ENCODE results near the gene PRR7.
"Not testable (repeated sequence)": the region's sequence is repeated elsewhere in the genome, so short reads cannot be mapped to it uniquely, and the experiment has no call there.

Gene PRR7

GRCh38 chr5:177409043-177409801, 37.4 kb upstream of the PRR7 start, which contains the start of gene F12:
F12 (minus strand) TSS chr5:177409564; CDS start chr5:177409527, 37 bp downstream.
- peaks cover 47% of the 10 kb centered on the region for H3K27me3 ChIP-seq (replicated peaks; ENCODE audit: control insufficient read depth, insufficient read depth, low read length)

GRCh38 chr5:177410575-177410974, 36.0 kb upstream of the PRR7 start:
- Histone ChIP-seq H3K4me1 (ENCODE audit: control insufficient read depth, insufficient read depth, low read length) (no peaks in the 10 kb centered on the region), H3K36me3 (ENCODE audit: control insufficient read depth, insufficient read depth, low read length, severe bottlenecking) (no peaks in the 10 kb centered on the region), H3K9me3 (ENCODE audit: control insufficient read depth, low read length) (no peaks in the 10 kb centered on the region), H3K9ac (ENCODE audit: low read length) (no peak overlapping the region), H3K4me3 (ENCODE audit: low read length) (no peak overlapping the region), H3K27me3 (replicated peaks; ENCODE audit: control insufficient read depth, insufficient read depth, low read length) (peaks cover 48% of the 10 kb centered on the region)
- no peak for DNase-seq (ENCODE audit: low read depth)

More at GRCh38 chr5:177409043-177409801, 37.4 kb upstream of the PRR7 start, which contains the start of gene F12:
- Histone ChIP-seq H3K4me3 (ENCODE audit: low read length) (no peak within 1 kb of the TSS), H3K9me3 (ENCODE audit: control insufficient read depth, low read length) (no peaks in the 10 kb centered on the region), H3K4me1 (ENCODE audit: control insufficient read depth, insufficient read depth, low read length) (peaks cover 3% of the 10 kb centered on the region), H3K36me3 (ENCODE audit: control insufficient read depth, insufficient read depth, low read length, severe bottlenecking) (no peaks in the 10 kb centered on the region), H3K9ac (ENCODE audit: low read length) (no peak within 1 kb of the TSS)
- DNase-seq (ENCODE audit: low read depth): no peak

GRCh38 chr5:177412603-177413233, 33.9 kb upstream of the PRR7 start:
- no peak for DNase-seq (ENCODE audit: low read depth)
- Histone ChIP-seq H3K4me3 (ENCODE audit: low read length) (no peak overlapping the region), H3K9ac (ENCODE audit: low read length) (no peak overlapping the region), H3K36me3 (ENCODE audit: control insufficient read depth, insufficient read depth, low read length, severe bottlenecking) (no peaks in the 10 kb centered on the region), H3K9me3 (ENCODE audit: control insufficient read depth, low read length) (no peaks in the 10 kb centered on the region), H3K27me3 (replicated peaks; ENCODE audit: control insufficient read depth, insufficient read depth, low read length) (peaks cover 41% of the 10 kb centered on the region), H3K4me1 (ENCODE audit: control insufficient read depth, insufficient read depth, low read length) (peaks cover 6% of the 10 kb centered on the region)

GRCh38 chr5:177414481-177414880, 32.1 kb upstream of the PRR7 start:
- Histone ChIP-seq H3K9me3 (ENCODE audit: control insufficient read depth, low read length) (no peaks in the 10 kb centered on the region), H3K36me3 (ENCODE audit: control insufficient read depth, insufficient read depth, low read length, severe bottlenecking) (no peaks in the 10 kb centered on the region), H3K27me3 (replicated peaks; ENCODE audit: control insufficient read depth, insufficient read depth, low read length) (peaks cover 28% of the 10 kb centered on the region), H3K9ac (ENCODE audit: low read length) (no peak overlapping the region), H3K4me3 (ENCODE audit: low read length) (no peak overlapping the region), H3K4me1 (ENCODE audit: control insufficient read depth, insufficient read depth, low read length) (peaks cover 6% of the 10 kb centered on the region)
- DNase-seq (ENCODE audit: low read depth): no peak

GRCh38 chr5:177417081-177417480, 29.5 kb upstream of the PRR7 start:
- not testable (repeated sequence) for H3K4me3 ChIP-seq (ENCODE audit: low read length); DNase-seq (ENCODE audit: low read depth); H3K36me3 ChIP-seq (ENCODE audit: control insufficient read depth, insufficient read depth, low read length, severe bottlenecking); H3K9ac ChIP-seq (ENCODE audit: low read length); H3K4me1 ChIP-seq (ENCODE audit: control insufficient read depth, insufficient read depth, low read length); H3K9me3 ChIP-seq (ENCODE audit: control insufficient read depth, low read length)
- peaks cover 14% of the 10 kb centered on the region for H3K27me3 ChIP-seq (replicated peaks; ENCODE audit: control insufficient read depth, insufficient read depth, low read length)

- no peak overlapping the region for H3K9ac ChIP-seq (ENCODE audit: low read length)
- peak; percentile 52 for DNase-seq (ENCODE audit: low read depth)
- no peak overlapping the region for H3K4me3 ChIP-seq (ENCODE audit: low read length)
- H3K36me3 ChIP-seq (ENCODE audit: control insufficient read depth, insufficient read depth, low read length, severe bottlenecking): no peaks in the 10 kb centered on the region
- H3K27me3 ChIP-seq (replicated peaks; ENCODE audit: control insufficient read depth, insufficient read depth, low read length): peaks cover 3% of the 10 kb centered on the region
- H3K9me3 ChIP-seq (ENCODE audit: control insufficient read depth, low read length): no peaks in the 10 kb centered on the region
- H3K4me1 ChIP-seq (ENCODE audit: control insufficient read depth, insufficient read depth, low read length): peaks cover 6% of the 10 kb centered on the region
Measured at GRCh38 chr5:177419046-177419445, 27.6 kb upstream of the PRR7 start.

GRCh38 chr5:177420472-177420871, 26.1 kb upstream of the PRR7 start:
- DNase-seq (ENCODE audit: low read depth); H3K27me3 ChIP-seq (replicated peaks; ENCODE audit: control insufficient read depth, insufficient read depth, low read length); H3K9ac ChIP-seq (ENCODE audit: low read length); H3K4me1 ChIP-seq (ENCODE audit: control insufficient read depth, insufficient read depth, low read length); H3K4me3 ChIP-seq (ENCODE audit: low read length); H3K9me3 ChIP-seq (ENCODE audit: control insufficient read depth, low read length); H3K36me3 ChIP-seq (ENCODE audit: control insufficient read depth, insufficient read depth, low read length, severe bottlenecking): not testable (repeated sequence)

GRCh38 chr5:177421062-177421798, 25.4 kb upstream of the PRR7 start:
- H3K9me3 ChIP-seq (ENCODE audit: control insufficient read depth, low read length): no peaks in the 10 kb centered on the region
- H3K4me1 ChIP-seq (ENCODE audit: control insufficient read depth, insufficient read depth, low read length): peaks cover 10% of the 10 kb centered on the region
- DNase-seq (ENCODE audit: low read depth): no peak
- no peaks in the 10 kb centered on the region for H3K27me3 ChIP-seq (replicated peaks; ENCODE audit: control insufficient read depth, insufficient read depth, low read length)
- H3K4me3 ChIP-seq (ENCODE audit: low read length): no peak overlapping the region
- H3K9ac ChIP-seq (ENCODE audit: low read length): no peak overlapping the region
- no peaks in the 10 kb centered on the region for H3K36me3 ChIP-seq (ENCODE audit: control insufficient read depth, insufficient read depth, low read length, severe bottlenecking)

GRCh38 chr5:177423671-177424070, 22.9 kb upstream of the PRR7 start:
- Histone ChIP-seq H3K9me3 (ENCODE audit: control insufficient read depth, low read length) (no peaks in the 10 kb centered on the region), H3K4me1 (ENCODE audit: control insufficient read depth, insufficient read depth, low read length) (peaks cover 18% of the 10 kb centered on the region), H3K27me3 (replicated peaks; ENCODE audit: control insufficient read depth, insufficient read depth, low read length) (no peaks in the 10 kb centered on the region), H3K36me3 (ENCODE audit: control insufficient read depth, insufficient read depth, low read length, severe bottlenecking) (no peaks in the 10 kb centered on the region), H3K9ac (ENCODE audit: low read length) (no peak overlapping the region), H3K4me3 (ENCODE audit: low read length) (no peak overlapping the region)
- no peak for DNase-seq (ENCODE audit: low read depth)

- Histone ChIP-seq H3K9ac (ENCODE audit: low read length) (peak overlapping the region; percentile 90), H3K4me3 (ENCODE audit: low read length) (peak overlapping the region; percentile 88), H3K27me3 (replicated peaks; ENCODE audit: control insufficient read depth, insufficient read depth, low read length) (no peaks in the 10 kb centered on the region), H3K36me3 (ENCODE audit: control insufficient read depth, insufficient read depth, low read length, severe bottlenecking) (no peaks in the 10 kb centered on the region), H3K4me1 (ENCODE audit: control insufficient read depth, insufficient read depth, low read length) (peaks cover 18% of the 10 kb centered on the region), H3K9me3 (ENCODE audit: control insufficient read depth, low read length) (no peaks in the 10 kb centered on the region)
- DNase-seq (ENCODE audit: low read depth): no peak
Measured at GRCh38 chr5:177425196-177425800, 21.3 kb upstream of the PRR7 start.

All from adipocyte (in vitro differentiated cells).